GM21515 (cell line): ENCODE measurements around the gene TTC21B.

Source experiments
- ATAC-seq: cut with Tn5 transposase; IDR thresholded peaks from one replicate; pipeline ENCODE4 v1.9.1; 2021; ENCODE audit not compliant: unreplicated experiment

Gene TTC21B

DNA sequence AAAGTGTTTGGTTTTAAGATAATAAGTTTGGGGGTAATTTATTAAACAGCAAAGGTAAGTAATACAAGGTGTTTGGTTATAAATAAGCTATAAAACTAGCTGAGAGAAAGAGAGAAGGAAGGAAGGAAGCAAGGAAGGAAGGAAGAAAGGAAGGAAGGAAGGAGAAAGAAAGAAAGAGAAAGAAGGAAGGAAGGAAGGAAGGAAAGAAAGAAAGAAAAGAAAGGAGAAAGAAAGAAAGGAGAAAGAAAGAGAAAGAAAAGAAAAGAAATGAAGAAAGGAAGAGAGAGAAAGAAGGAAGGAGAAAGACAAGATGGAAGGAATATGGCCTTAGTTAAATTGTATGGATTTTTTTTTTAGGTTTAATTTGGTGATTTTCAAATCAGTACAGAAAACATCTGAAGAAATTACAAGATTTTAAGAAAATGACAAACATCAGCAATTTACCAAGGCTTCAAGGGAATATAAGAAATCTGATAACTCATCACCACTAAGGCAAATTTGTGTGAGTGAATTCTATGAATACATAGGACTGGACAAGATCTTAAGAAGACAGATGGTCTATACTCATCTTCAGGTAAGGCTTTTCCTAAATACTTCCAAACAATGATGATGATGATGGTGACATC is 113.1 kb downstream of the TTC21B start:
- ATAC-seq = no peak

- ATAC-seq = no peak
These were observed 114.0 kb downstream of the TTC21B start for GRCh38 chr2:165839610-165840009.

GRCh38 chr2:165837122-165837521 is 116.5 kb downstream of the TTC21B start:
- no peak for ATAC-seq

GRCh38 chr2:165835363-165835762 is 118.2 kb downstream of the TTC21B start:
- no peak for ATAC-seq

DNA sequence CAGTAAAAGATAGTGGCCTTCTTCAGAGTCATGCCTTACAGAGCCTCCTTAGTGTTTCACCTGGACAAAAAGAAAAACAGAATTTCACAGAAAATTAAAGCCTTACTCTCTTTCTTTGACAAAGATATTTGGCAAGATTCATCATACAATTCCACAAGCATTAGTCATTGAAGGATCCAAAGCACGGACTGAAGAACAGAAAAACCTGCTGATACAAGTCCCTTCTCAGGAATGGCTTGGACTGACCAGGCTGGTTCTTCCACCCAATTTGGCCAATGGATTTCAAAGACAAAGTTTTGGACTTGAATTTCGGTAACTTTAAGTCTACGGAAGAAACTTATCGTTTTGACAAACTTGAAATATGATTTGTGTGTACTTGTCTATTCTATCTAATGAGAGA is 120.4 kb downstream of the TTC21B start:
- ATAC-seq = no peak

DNA sequence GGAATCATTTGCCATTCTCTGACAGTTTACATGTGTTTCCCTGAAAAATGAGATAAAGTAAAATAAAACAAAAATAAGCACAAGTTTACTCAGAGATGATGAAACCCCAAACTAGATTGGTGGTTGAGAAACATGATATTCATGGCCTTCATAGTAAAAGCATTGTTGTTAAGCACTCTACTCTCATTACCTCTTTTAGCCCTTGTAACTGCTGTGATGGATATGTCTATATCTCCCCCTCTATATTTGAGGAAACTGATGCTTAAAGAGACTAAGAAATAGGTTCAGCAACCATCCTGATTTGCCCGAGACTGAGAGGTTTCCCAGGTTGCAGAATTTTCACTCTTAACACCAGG is 125.7 kb downstream of the TTC21B start:
- ATAC-seq = no peak

DNA sequence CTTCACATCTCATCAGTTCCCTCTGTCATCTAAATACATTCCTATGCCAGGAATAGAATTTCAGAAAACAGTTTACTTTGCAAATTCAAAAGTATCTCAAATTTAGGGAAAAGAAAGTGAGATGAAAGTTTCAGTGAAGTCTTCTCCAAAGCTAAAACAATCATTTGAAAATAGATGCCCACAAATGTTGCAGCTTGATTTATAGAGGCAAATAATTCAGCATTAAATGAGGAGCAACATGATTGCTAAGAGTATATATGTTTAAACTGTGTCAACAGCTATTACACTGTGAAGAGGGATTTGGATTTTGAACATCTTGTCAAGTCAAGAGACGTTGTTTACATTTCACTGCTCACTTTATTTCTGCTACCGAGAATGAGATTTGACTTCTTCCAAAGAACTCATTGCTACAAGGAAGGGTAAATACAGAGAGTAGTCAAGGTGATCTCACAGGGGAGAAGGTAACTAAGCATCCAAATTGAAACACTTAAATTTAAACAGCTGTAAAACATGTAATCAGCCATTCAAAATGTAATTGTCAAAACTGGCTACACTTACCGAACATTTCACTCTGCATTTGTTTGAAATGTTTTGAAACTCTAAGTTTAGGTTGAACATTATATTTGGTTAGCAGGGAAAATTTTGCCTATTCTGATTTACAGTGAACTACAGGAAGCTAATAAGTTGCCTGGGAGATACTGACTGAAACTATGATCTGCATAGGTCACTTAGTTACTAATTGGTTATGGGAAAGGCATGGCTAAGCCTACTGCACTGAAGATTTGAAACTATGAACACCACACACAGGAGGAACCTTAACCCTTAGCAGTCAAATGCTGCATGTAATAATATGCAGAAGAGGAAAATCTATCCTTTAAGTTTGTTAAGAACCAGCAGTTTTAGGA is 126.3 kb downstream of the TTC21B start:
- ATAC-seq = peak; percentile 79

- no peak for ATAC-seq
These were observed 128.5 kb downstream of the TTC21B start for GRCh38 chr2:165825041-165825440.
